ENCODE data around the gene CHCHD4. TPM values are rescaled to one million over a fixed set of nuclear protein-coding genes. Genes with fewer than 3 reads are reported as not detected.

The CHCHD4 gene
- polyA plus RNA-seq, 1 of the 3 experiments (the other 2 are of a cell fraction) = 15.4 TPM

DNA sequence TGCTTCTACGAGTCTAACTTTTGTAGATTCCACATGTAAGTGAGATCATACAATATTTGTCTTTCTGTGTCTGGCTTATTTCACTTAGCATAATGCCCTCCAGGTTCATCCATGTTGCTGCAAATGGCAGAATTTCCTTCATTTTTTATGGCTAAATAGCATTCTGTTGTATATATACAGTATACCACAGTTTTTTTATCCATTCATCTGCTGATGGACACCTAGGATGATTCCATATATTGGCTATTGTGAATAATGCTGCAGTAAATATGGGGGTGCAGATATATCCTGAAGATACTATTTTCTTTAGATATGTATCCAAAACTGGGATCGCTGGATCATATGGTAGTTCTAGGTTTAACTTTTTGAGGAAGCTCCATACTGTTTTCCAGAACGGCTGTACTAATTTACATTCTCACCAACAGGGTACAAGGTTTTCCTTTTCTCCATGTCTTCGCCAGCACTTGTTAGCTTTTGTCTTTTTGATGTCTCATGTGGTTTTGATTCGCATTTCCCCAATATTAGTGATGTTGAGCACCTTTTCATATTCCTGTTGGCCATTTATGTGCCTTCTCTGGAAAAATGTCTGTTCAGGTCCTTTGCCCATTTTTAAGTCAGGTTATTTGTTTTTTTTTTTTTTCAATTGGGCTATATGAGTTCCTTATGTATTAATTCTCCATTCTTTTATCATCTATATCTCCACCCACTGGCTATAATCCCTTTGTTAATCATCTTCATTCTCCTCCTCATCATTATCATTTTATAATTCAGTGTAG lies 26.9 kb downstream of the CHCHD4 start:
- Histone ChIP-seq H3K9me2 (no peaks in the 10 kb centered on the region), H3K4me1 (ENCODE audit: control insufficient read depth in 1 of 2, insufficient read depth in 2 of 2, low read depth in 1 of 2, low read length in 1 of 2) (no peaks in the 10 kb centered on the region), H3K27ac (ENCODE audit: low read depth in 2 of 2, low read length in 1 of 2) (no peak overlapping the region), H3K4me2 (no peak overlapping the region), H3K27me3 (ENCODE audit: insufficient read depth) (no peaks in the 10 kb centered on the region), H3K4me3 (ENCODE audit: low read depth in 2 of 2, low read length in 1 of 2) (no peak overlapping the region), H3K9me3 (no peaks in the 10 kb centered on the region), H3F3A (replicated peaks; ENCODE audit: insufficient read depth) (no peaks in the 10 kb centered on the region), H4K20me1 (ENCODE audit: insufficient read depth) (no peaks in the 10 kb centered on the region), H3K36me3 (replicated peaks in 1 of 2; ENCODE audit: control insufficient read depth in 1 of 2, insufficient read depth in 2 of 2, low read length in 1 of 2) (no peaks in the 10 kb centered on the region), H3K9ac (no peak overlapping the region), H2AFZ (ENCODE audit: low read depth) (no peak overlapping the region), H3K79me2 (ENCODE audit: insufficient read depth) (no peaks in the 10 kb centered on the region)
- CTCF ChIA-PET = interaction anchor here (1.0 kb wide), 1 partner anchor 106 kb away, joined by 3 read pairs; no protein-coding TSS in a partner anchor
- WGBS (ENCODE audit: low lambda C conversion rate) = 24% methylated on average over 5 of the region's 5 CpGs
- TF ChIP-seq PBX3 (IDR thresholded peaks at IDR 0.05) = no peak
- TF ChIP-seq RAD21 (IDR thresholded peaks at IDR 0.05; ENCODE audit: low read length) = no peak
- no peak for TF ChIP-seq RXRA (IDR thresholded peaks at IDR 0.05; ENCODE audit: borderline replicate concordance, low read depth)
- no peak for TF ChIP-seq MAX (IDR thresholded peaks at IDR 0.05; ENCODE audit: low read depth)
- no peak for TF ChIP-seq FOXJ3 (CRISPR knock-in tag; IDR thresholded peaks at IDR 0.05)
- POLR2A ChIA-PET = no interaction called here
- no peak for DNase-seq

GRCh38 chr3:14096742-14097141 lies 27.9 kb downstream of the CHCHD4 start:
- no peaks in the 10 kb centered on the region for H3K9me2 ChIP-seq
- no peak overlapping the region for H3K4me3 ChIP-seq (ENCODE audit: low read depth in 2 of 2, low read length in 1 of 2)
- no peak overlapping the region for H2AFZ ChIP-seq (ENCODE audit: low read depth)
- H3K9me3 ChIP-seq = no peaks in the 10 kb centered on the region
- WGBS (ENCODE audit: low lambda C conversion rate) = 88% methylated on average over 2 of the region's 3 CpGs
- no peaks in the 10 kb centered on the region for H3K27me3 ChIP-seq (ENCODE audit: insufficient read depth)
- H3K4me2 ChIP-seq = no peak overlapping the region
- ChIA-PET CTCF (interaction anchor here (1.0 kb wide), 1 partner anchor 107 kb away, joined by 3 read pairs; no protein-coding TSS in a partner anchor), POLR2A (no interaction called here)
- H3K36me3 ChIP-seq (replicated peaks in 1 of 2; ENCODE audit: control insufficient read depth in 1 of 2, insufficient read depth in 2 of 2, low read length in 1 of 2) = no peaks in the 10 kb centered on the region
- DNase-seq = no peak
- no peak overlapping the region for H3K9ac ChIP-seq
- H3K27ac ChIP-seq (ENCODE audit: low read depth in 2 of 2, low read length in 1 of 2) = no peak overlapping the region
- no peaks in the 10 kb centered on the region for H4K20me1 ChIP-seq (ENCODE audit: insufficient read depth)
- H3K79me2 ChIP-seq (ENCODE audit: insufficient read depth) = no peaks in the 10 kb centered on the region
- TF ChIP-seq JUND (IDR thresholded peaks at IDR 0.05) = no peak
- TF ChIP-seq, protein P1, sequence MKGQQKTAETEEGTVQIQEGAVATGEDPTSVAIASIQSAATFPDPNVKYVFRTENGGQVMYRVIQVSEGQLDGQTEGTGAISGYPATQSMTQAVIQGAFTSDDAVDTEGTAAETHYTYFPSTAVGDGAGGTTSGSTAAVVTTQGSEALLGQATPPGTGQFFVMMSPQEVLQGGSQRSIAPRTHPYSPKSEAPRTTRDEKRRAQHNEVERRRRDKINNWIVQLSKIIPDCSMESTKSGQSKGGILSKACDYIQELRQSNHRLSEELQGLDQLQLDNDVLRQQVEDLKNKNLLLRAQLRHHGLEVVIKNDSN (IDR thresholded peaks at IDR 0.05; ENCODE audit: borderline replicate concordance, low read depth) = no peak
- TF ChIP-seq MEF2A (IDR thresholded peaks at IDR 0.05; ENCODE audit: borderline replicate concordance, low read depth) = no peak
- TF ChIP-seq EP300 (IDR thresholded peaks at IDR 0.05; ENCODE audit: borderline replicate concordance in 1 of 2, low read depth in 1 of 2, low read length in 1 of 2) = no peak
- TF ChIP-seq EZH2phosphoT487 (IDR thresholded peaks at IDR 0.05; ENCODE audit: borderline replicate concordance, low read depth) = no peak
- no peak for TF ChIP-seq NFIC (IDR thresholded peaks at IDR 0.05; ENCODE audit: borderline replicate concordance)
- no peak for TF ChIP-seq TAF1 (IDR thresholded peaks at IDR 0.05; ENCODE audit: borderline replicate concordance, low read depth, low read length)
- TF ChIP-seq, protein P2, sequence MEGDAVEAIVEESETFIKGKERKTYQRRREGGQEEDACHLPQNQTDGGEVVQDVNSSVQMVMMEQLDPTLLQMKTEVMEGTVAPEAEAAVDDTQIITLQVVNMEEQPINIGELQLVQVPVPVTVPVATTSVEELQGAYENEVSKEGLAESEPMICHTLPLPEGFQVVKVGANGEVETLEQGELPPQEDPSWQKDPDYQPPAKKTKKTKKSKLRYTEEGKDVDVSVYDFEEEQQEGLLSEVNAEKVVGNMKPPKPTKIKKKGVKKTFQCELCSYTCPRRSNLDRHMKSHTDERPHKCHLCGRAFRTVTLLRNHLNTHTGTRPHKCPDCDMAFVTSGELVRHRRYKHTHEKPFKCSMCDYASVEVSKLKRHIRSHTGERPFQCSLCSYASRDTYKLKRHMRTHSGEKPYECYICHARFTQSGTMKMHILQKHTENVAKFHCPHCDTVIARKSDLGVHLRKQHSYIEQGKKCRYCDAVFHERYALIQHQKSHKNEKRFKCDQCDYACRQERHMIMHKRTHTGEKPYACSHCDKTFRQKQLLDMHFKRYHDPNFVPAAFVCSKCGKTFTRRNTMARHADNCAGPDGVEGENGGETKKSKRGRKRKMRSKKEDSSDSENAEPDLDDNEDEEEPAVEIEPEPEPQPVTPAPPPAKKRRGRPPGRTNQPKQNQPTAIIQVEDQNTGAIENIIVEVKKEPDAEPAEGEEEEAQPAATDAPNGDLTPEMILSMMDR (IDR thresholded peaks at IDR 0.05) = no peak
- TF ChIP-seq USF2 (IDR thresholded peaks at IDR 0.05; ENCODE audit: borderline replicate concordance, low read depth, low read length) = no peak
- no peak for TF ChIP-seq GABPA (IDR thresholded peaks at IDR 0.05; ENCODE audit: low read depth)
- no peaks in the 10 kb centered on the region for H3K4me1 ChIP-seq (ENCODE audit: control insufficient read depth in 1 of 2, insufficient read depth in 2 of 2, low read depth in 1 of 2, low read length in 1 of 2)
- H3F3A ChIP-seq (replicated peaks; ENCODE audit: insufficient read depth) = no peaks in the 10 kb centered on the region
